Measurements from ENCODE around the gene FRK.
"Not testable (repeated sequence)": the region's sequence is repeated elsewhere in the genome, so short reads cannot be mapped to it uniquely, and the experiment has no call there.

Gene FRK, protein sequence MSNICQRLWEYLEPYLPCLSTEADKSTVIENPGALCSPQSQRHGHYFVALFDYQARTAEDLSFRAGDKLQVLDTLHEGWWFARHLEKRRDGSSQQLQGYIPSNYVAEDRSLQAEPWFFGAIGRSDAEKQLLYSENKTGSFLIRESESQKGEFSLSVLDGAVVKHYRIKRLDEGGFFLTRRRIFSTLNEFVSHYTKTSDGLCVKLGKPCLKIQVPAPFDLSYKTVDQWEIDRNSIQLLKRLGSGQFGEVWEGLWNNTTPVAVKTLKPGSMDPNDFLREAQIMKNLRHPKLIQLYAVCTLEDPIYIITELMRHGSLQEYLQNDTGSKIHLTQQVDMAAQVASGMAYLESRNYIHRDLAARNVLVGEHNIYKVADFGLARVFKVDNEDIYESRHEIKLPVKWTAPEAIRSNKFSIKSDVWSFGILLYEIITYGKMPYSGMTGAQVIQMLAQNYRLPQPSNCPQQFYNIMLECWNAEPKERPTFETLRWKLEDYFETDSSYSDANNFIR

DNA sequence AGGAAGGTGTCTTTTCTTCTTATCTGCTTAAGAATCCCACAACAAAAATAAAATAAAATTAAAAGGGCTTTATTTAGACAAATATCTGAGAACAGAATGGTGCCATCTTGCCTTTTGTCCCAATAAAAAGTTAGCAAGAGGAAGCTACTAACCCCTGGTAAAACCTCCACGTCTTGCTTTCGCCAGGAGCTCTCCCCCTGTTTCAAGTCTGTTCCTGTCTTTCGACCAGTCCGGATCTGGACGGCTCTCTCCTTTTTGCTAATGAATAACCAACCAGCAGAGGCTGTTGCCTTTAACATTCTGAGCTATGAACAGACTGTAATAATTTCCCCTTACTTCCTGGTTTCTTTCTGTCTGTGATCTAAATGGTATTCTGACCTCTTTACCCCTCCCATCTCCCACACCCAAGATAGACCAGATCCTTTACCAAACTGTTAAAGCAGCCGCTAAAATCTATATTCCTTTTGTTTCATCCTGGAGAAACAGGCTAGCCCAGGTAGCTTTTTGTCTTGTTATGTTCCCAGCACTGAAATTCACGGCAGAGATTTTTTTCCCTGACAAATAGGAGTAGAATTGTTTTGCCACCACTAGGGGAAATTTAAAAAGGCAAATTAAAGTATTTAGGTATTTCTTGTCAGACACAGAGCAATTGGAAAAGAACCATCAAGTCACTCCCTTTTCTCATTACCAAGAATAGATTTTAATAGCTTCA is at the start of gene FRK:
Gene FRK, minus strand, starts transcription at position 320 of the 712 bp plus-strand sequence. CDS start 580 bp downstream, outside the sequence.
- DNase-seq (ENCODE audit: low read depth, low spot score) = no peak

GRCh38 chr6:116108836-116109235 is 48.1 kb upstream of the FRK start:
- DNase-seq (ENCODE audit: low read depth, low spot score) = no peak

GRCh38 chr6:116106146-116106545 is 45.5 kb upstream of the FRK start:
- no peak for DNase-seq (ENCODE audit: low read depth, low spot score)

- DNase-seq (ENCODE audit: low read depth, low spot score) = no peak
These were observed 44.6 kb upstream of the FRK start for GRCh38 chr6:116105247-116105646.

DNA sequence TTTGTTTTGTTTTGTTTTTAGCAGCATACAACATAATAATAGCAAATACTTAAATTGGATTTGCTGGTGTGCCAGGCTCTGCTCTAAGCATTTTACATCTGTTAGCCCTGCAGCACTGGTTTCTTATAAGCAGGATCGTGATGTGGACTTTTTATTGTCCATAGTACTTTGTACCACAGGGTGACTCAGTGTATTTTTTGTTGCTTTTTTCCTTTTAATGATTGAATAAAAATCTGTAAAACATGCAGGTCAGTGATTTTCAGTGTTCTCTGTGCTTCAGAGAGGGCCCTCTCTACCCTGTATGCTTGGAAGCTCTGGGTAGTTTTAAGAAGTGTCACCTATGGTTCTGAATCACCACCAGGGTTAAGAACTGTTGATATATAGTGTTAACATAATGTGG is 43.9 kb upstream of the FRK start:
- no peak for DNase-seq (ENCODE audit: low read depth, low spot score)

DNA sequence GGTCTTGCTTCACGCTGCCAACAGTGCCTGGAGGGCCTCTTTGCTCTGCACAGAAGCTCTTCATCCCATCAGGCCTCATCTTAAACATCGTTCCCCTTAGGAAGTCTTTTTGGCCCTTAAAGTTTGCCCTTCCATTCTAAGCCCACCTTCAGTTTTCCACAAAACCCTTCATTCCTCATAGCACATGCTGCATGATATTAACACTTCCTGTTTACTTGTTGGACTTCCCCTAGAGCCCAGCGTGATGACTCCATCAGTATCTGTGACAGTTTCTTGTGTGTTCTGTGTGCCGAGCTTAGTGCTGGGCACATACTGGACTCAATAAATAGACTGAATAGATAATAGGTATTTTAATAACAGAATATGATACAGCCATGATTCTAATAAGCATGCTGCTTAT is 42.2 kb upstream of the FRK start:
- DNase-seq (ENCODE audit: low read depth, low spot score) = no peak

GRCh38 chr6:116101790-116102189 is 41.1 kb upstream of the FRK start:
- DNase-seq (ENCODE audit: low read depth, low spot score) = no peak

DNA sequence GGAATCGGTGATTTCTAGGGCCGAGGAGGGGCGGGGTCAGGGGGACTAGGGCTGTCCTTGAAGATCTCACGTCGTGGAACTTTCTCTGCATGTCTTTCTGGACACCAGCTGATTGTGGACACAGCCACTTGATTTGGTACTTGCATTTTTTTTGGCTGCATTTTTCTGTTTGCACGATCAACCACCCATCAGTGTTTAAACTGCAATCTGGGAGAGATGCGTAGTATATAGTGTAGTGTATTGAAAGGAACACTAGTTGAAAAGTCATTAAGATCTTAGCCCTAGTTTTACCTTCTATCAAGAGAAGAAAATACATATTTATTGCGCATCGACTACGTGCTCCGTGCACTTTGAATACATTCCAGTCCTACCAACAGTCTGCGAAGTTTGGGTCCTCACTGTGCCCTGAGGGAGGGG is 40.6 kb upstream of the FRK start:
- no peak for DNase-seq (ENCODE audit: low read depth, low spot score)

DNA sequence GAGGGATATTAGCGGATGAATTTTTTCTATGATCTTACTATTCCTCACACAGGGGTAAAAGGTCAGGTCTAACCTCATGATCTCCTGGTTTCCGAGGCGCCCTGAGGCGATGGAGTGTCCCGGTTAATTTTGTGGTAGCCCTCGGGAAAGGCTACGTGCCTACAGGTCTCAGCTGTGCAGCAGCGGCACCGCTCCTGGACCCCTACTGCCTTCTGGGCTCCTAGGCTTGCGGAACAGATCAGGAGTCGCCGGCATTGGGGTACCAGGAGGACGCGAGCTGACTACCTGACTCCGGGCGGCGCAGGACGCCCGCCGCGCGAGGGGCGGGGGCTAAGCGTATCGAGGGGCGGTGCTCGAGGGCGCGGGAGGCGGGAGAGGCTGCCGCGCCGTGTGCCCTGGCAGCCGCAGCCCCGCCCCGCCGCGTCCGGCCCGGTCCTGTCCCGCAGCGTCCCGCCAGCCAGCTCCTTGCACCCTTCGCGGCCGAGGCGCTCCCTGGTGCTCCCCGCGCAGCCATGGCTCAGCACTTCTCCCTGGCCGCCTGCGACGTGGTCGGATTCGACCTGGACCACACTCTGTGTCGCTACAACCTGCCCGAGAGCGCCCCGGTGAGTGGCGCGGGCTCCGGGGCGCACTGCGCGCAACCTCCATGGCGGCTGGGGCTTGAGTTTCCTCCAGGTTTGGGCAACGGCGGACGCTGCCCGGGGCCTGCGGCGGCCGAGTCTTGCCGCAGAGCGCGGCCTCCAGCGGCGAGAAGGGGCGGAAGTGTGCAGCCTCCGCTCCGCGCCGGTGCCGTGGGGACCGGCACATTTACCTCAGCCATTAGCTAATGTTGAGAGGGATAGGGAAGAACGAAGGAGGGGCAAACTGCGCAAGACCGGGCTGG is 40.0 kb upstream of the FRK start, which contains the start of gene NT5DC1:
Gene NT5DC1, plus strand, starts transcription at position 435 of the 883 bp plus-strand sequence. Its CDS starts 78 bp downstream, at position 513.
- DNase-seq (ENCODE audit: low read depth, low spot score) = no peak

- no peak for DNase-seq (ENCODE audit: low read depth, low spot score)
These were observed 38.3 kb upstream of the FRK start for GRCh38 chr6:116099036-116099435.

- DNase-seq (ENCODE audit: low read depth, low spot score) = no peak
These were observed 36.5 kb upstream of the FRK start for GRCh38 chr6:116096979-116097816.

DNA sequence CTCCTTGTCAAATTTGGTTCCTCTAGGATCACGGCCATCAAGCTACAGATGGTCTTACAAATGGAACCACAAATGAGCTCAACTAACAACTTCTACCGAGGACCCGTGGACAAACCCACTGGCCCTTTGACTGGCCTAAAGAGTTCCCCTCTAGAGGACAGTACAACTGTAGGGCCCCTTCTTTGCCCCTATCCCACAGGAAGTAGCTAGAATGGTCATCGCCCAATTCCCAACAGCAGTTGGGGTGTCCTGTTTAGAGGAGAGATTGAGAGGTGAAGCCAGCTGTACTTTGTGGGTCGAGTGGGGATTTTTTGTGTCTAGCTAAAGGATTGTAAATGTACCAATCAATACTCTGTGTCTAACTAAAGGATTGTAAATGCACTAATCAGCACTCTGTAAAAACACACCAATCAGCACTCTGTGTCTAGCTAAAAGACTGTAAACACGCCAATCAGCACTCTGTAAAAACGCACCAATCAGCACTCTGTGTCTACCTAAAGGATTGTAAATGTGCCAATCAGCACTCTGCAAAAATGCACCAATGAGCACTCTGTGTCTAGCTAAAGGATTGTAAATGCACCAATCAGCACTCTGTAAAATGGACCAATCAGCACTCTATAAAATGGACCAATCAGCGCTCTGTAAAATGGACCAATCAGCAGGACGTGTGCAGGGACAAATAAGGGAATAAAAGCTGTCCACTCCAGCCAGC is 35.5 kb upstream of the FRK start:
- DNase-seq (ENCODE audit: low read depth, low spot score) = not testable (repeated sequence)

DNA sequence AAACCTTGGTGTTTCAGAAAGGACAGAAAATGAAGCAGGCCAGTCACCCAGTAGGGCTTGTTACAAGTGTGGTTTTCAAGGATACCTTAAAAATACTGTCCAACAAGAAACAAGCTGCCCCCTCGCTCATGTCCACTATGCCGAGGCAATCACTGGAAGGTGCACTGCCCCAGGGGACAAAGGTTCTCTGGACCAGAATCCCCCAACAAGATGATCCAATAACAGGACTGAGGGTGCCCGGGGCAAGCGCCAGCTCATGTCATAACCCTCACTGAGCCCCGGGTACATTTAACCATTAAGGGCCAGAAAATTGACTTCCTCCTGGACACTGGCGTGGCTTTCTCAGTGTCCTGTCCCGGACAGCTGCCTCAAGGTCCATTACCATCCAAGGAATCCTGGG is 33.4 kb upstream of the FRK start:
- DNase-seq (ENCODE audit: low read depth, low spot score) = no peak

DNA sequence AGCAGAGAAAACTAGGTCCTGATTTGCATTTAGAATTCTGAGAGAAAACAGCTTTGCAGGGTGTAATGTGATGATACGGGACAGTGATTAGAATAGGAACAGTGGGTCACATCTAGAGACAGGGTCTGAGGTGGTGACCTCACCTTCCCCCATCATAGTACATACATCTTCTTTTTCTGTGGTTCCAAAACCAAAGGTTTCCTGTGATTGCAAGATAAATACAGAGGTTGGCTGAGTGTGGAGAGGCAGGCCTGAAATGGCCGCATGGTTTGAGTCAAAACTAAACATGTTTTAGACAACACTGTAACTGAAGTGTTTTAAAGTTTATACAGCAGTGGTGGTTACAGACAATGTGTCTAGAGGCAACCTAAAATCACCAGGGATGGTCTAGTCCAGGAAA is 29.6 kb upstream of the FRK start:
- DNase-seq (ENCODE audit: low read depth, low spot score) = no peak

- no peak for DNase-seq (ENCODE audit: low read depth, low spot score)
These were observed 28.3 kb upstream of the FRK start for GRCh38 chr6:116088946-116089345.

GRCh38 chr6:116087437-116088027 is 26.8 kb upstream of the FRK start:
- DNase-seq (ENCODE audit: low read depth, low spot score) = no peak

DNA sequence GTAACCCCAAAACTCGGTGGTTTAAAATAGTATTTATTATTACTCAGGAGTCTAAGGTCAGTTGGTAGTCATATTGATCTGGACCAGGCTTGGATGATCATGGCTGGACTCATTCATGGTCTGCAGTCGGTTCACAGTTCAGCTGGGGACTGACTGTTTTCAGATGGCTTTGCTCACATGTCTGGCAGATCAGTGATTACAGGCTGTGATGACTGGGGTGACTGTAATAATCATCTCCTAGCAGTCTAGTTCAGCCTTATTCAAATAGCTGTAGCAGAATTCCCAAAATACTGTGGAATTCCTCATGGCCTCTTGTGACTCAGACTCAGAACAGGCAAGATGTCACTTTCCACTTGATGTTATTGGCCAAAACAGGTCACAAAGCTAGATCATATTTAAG is 23.6 kb upstream of the FRK start:
- no peak for DNase-seq (ENCODE audit: low read depth, low spot score)

- DNase-seq (ENCODE audit: low read depth, low spot score) = no peak
These were observed 22.4 kb upstream of the FRK start for GRCh38 chr6:116083052-116083451.

- DNase-seq (ENCODE audit: low read depth, low spot score) = no peak
These were observed 18.3 kb upstream of the FRK start for GRCh38 chr6:116078945-116079344.

DNA sequence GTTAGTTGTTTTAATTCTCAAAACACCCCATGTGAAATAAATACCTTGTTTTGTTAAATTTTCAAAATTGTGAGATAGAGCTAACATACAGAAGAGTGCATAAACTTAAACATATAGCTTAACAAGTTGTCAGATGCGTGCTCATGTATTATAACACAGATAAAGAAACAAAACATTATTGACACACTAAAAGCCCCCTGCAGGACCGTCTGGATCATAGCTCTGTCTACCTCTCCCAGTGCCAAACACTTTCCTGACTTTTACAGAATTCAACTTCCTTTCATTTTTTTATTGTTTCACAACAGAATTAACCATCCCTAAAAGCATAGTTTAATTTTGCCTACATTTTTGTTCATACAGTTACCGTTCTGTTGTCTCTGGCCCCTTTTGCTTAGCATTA is 17.8 kb upstream of the FRK start:
- no peak for DNase-seq (ENCODE audit: low read depth, low spot score)
